Fibroblast of skin of back (primary cell): ENCODE results near the gene NDUFAF2.
"Not testable (repeated sequence)": the region's sequence is repeated elsewhere in the genome, so short reads cannot be mapped to it uniquely, and the experiment has no call there.

Experiments
- DNase-seq: peaks from one replicate; pipeline ENCODE4 v3.0.0-alpha.2; 2013

NDUFAF2 gene

GRCh38 chr5:61180886-61181285 is 235.9 kb downstream of the NDUFAF2 start:
- peak; percentile 11 for DNase-seq

- DNase-seq = no peak
Observed at GRCh38 chr5:61182449-61182848, 237.4 kb downstream of the NDUFAF2 start.

GRCh38 chr5:61183538-61183937 is 238.5 kb downstream of the NDUFAF2 start:
- no peak for DNase-seq

- DNase-seq = peak; percentile 19
Observed at GRCh38 chr5:61184708-61185107, 239.7 kb downstream of the NDUFAF2 start.

- DNase-seq = no peak
Observed at GRCh38 chr5:61186634-61187033, 241.6 kb downstream of the NDUFAF2 start.

GRCh38 chr5:61187352-61187751 is 242.3 kb downstream of the NDUFAF2 start:
- DNase-seq = not testable (repeated sequence)

GRCh38 chr5:61187826-61188225 is 242.8 kb downstream of the NDUFAF2 start:
- not testable (repeated sequence) for DNase-seq

- DNase-seq = no peak
Observed at GRCh38 chr5:61198606-61199005, 253.6 kb downstream of the NDUFAF2 start.

- DNase-seq = peak; percentile 81
Observed at GRCh38 chr5:61200582-61201155, 255.7 kb downstream of the NDUFAF2 start.

GRCh38 chr5:61202213-61202612 is 257.2 kb downstream of the NDUFAF2 start:
- peak; percentile 68 for DNase-seq
